HG03460 (cell line): ENCODE results near the gene MRPL53.
"Not testable (repeated sequence)": the region's sequence is repeated elsewhere in the genome, so short reads cannot be mapped to it uniquely, and the experiment has no call there.

Experiments used
- ATAC-seq: cut with Tn5 transposase; IDR thresholded peaks from one replicate; pipeline ENCODE4 v1.9.1; 2021; ENCODE audit not compliant: unreplicated experiment

MRPL53 gene

DNA sequence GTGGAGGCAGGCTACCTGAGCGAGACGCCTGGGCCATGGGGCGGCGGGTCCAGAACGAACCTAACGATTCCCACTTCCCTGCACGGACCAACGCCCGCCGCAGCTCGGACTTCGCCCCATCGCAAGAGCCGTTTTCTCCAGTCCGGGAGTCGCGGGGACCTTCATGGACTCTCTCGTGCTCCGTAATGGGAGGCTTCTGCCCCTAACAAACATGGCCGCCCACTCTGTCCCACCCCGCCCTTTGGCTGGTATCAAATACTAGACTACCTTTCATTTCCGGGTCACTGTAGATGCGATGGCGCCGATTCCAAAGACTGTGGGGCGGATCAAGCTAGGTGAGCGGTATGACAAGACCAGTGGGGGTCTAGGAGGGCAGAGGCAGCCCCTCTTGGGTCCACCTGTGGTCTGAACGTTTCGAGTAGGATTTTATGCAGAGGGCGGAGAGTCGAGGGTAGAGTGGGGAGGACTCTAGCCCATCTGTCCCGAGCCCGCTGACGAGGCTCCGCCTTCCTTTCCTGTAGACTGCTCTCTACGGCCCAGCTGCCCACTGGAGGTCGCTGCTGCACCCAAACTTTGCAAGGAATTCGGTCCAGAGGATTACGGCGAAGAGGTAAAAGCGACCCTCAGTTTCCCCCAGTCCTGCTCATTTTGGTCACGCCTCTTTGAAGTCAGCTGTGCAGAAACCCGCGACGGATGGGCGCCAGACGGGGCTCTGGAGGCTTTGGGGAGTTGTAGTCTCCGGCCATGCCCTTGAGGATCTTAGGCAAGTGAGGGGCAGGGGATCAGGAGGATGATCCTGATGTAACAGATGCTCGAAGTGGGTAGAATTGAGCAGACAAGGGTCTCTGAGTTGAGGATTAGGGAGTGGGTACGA lies 10.6 kb upstream of the MRPL53 start, which contains the start of the genes CCDC142 and TTC31:
Gene CCDC142, minus strand, starts transcription at position 198 of the 874 bp plus-strand sequence. Its CDS starts 161 bp downstream, at position 37.
Gene TTC31, plus strand, starts transcription at position 281 of the 874 bp plus-strand sequence. Its CDS starts 15 bp downstream, at position 296.
- ATAC-seq, result peak; percentile 92

DNA sequence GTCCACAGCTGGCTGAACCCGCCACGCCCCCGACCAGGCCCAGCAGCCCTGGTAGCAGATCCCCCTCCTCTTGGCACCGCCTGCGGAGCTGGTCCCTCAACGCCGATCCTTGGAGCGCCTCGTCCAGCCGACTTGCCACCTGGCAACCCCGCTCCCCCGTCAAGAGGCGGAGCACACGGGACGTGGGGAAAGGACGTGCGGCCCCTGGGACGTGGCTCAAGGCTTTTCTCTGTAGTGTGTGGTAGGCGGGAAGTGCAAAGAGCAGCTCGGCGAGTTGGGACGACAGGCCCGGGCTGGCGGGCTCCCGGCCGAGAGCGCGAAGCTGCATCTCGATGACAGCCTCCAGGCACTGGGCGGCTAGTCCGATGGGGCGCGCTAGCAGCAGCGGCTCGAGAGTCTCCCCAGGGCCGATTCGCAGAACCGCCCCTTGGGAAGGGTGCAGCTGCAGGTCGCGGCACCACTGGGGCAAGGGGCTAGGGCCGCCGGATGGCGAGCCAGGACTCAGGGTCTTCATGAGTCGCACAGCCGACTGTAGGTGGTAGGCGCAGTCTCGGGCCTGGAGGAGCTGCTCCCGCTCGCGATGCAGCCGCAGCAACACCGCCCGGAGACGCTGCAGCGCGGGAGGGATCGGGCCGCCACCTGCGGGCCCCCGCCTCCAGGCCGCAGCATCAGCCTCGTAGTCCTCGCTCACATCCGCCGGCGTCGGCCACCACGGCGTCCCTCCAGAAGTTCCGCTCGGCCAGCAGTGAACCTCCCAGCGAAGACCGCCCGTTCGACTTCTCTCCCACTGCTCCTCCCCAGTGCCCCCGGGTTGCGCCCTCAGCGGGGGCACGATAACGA lies 9.7 kb upstream of the MRPL53 start:
- ATAC-seq, result peak; percentile 36

GRCh38 chr2:74481431-74481830 lies 9.0 kb upstream of the MRPL53 start:
- ATAC-seq, result no peak

DNA sequence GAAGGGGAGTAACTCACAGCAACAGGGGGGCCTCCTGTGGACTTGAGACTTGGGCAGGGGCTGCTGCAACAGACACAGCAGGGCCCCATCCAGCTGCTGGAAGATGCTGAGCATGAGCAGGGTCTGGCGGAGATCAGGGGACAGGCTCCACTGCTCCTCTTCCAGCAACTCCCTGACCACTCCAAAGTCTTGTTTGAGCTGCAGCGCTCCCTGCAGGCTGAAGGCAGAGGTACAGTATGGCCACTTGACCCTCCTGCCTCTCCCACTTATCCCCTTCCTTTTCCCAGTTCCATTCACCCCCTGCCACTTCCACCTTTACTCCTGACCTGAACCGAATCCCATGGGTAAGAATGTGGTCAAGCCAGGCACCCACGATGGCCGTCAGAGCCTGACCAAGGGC lies 2.4 kb upstream of the MRPL53 start:
- ATAC-seq, result no peak

- ATAC-seq, result no peak
Observed at GRCh38 chr2:74474481-74474880, 2.0 kb upstream of the MRPL53 start.

- no peak for ATAC-seq
Observed at GRCh38 chr2:74472945-74473258, 422 bp upstream of the MRPL53 start.

DNA sequence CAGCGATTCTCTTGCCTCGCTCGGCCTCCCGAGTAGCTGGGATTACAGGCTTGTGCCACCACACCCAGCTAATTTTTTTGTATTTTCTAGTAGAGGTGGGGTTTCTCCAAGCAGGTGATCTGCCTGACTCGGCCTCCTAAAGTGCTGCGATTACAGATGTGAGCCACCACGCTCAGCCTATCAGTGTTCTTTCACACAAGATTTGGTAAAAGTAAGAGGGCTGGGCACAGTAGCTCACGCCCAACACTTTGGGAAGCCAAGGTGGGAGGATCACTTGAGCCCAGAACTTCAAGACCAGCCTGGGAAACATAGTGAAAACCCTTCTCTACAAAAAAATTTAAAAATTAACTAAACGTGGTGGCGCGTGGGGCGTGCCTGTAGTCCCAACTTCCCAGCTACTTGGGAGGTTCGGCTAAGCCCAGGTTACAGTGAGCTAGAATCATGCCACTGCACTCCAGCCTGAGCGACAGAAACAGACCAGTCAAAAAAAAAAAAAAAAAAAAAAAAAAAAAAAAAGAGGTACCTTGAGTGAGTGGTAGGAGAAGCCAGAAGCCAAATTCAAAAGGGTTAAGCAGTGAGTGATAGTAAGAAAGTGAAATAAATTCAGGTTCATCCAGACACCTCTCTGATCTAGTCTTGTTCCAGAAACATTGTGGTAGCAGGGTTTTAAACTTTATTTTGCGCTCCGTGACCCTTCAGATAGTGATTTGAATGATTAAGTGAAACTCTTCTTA lies 981 bp downstream of the MRPL53 start:
- no peak for ATAC-seq

DNA sequence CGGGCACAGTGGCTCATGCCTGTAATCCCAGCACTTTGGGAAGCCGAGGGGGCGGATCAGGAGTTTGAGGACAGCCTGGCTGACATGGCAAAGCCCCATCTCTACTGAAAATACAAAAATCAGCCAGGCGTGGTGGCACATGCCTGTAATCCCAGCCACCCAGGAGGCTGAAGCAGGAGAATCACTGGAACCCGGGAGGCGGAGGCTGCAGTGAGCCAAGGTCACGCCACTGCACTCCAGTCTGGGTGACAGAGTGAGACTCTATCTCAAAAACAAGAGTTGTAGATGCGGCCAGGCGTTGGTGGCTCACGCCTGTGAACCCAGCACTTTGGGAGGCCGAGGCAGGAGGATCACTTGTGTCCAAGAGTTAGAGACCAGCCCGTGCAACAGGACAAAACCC lies 1.7 kb downstream of the MRPL53 start:
- not testable (repeated sequence) for ATAC-seq

DNA sequence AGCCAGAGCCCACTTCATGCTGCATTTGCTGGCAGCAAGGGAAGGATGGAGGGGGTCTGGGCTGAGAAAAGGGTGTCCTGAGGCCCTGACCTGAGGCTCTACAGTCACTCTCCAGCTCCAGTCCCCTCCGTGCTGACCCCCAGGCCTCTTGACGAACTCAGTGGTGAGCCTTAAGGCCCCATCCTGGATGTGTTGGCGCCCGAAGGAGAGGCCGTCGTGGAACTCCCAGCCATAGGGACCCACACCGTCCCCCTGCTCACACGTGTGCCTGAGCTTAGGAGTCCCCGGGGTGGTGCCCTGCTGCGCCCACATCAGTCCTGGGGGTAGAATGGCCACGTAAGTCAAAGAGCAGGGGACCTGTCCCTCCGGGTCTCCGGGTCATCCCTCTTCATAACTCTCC lies 8.1 kb downstream of the MRPL53 start:
- peak; percentile 6 for ATAC-seq

DNA sequence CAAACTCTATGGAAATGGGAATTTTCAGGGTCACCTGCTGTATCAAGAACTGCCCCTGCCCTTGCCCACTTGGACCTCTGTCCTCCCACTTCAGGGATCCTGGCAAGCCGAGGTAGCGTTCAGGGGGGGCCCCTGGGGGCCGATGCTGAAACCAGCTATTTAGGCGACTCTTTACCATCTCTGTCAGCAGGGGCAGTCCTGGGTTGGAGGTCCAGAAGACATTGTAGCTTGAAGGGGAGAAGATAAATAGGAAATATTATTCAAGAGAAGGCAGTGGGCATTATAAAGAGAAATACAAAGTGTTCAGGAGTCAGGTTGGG lies 9.7 kb downstream of the MRPL53 start:
- no peak for ATAC-seq

DNA sequence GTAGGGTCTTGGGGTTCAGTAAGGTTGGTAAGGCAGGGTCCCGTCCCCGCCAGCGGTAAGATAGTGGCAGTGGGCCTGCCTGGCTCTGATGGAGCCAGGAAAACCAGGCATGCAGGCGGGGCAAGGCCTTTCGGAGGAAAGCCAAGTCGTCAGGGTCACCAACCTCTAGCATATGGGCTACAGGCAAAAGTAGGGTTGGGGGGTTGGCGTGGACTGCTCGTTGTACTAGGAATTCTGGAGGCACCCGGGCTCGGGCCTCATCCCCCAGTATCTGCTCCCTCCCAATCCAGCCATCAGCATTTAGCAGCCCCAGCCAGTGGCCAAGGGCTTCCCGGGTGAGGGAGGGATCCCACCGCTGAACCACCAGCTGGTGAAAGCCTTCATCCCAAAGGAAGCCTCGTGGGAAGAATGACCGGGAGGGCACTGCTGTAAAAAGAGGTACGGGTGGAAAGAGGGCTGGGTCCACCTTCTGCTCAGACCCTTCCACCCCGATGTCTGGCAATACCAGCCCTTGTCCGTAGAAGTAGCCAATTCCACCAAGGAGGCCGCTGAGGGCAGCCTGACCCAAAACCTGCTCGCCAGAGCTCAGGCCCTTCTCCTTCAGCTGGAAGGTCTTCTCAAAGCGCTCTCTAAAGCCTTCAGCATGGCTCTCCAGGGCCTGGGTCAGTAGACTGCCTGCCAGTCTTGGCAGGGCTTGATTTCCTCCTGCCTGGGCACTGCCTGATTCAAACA lies 10.3 kb downstream of the MRPL53 start:
- no peak for ATAC-seq

DNA sequence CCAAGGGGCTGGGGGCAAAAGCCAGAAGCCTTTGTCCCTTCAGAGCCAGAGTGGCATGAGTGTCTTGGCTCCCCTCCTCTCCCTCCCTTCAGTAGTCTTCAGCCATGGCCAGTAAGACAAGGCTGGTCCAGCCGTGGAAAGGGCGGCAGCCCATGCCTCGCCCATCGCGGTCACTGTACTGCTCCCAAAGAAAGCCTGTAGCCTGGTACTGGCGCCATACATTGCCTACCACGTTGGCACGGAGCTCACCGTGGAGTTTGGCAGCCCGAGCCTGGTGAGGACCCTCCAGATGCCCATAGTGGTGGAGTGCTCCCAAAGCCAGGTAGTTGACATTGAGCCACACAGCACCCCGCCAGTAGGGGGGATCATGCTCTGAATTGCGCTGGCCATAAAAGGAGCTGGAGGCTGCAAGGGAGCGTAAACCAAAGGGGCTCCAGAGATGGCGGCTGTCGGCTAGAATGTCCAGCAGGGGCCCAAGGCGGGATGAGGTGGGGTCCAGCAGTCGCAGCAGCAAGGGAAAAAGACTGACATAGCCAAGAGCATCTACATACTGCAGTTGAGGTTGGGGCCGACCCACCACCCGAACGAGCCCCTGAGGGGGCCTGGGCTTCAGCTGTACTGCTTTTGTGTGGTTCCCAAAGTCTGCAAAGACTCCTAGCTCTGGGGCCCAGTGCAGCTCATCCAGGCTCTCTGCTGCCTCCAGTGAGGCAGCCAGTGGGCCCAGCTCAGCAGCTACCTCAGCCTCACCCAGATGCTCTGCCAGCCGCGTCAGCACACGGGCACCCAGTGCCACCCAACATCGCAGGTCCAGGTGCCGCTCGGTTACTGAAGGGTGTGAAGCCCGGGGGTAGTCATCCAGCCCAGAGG lies 11.1 kb downstream of the MRPL53 start:
- ATAC-seq, result no peak

- ATAC-seq, result not testable (repeated sequence)
Observed at GRCh38 chr2:74460187-74460586, 12.3 kb downstream of the MRPL53 start.

DNA sequence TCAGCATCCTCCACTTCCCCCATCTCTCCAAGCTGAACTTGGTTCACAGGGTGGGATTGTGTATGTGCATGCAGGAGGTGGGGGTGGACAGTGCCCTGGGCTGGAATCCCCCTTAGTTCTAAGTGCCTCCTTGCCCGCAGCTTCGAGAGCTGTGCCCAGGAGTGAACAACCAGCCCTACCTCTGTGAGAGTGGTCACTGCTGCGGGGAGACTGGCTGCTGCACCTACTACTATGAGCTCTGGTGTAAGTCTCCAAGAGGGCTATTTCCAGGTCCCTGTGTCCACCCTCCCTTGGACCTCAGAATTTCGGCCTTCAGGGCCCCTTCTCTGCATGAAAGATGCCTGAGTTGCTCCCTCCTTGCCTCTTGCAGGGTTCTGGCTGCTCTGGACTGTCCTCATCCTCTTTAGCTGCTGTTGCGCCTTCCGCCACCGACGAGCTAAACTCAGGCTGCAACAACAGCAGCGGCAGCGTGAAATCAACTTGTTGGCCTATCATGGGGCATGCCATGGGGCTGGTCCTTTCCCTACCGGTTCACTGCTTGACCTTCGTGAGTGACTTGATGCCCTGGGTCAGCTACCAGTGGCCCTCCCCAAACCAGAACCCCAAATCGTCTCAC lies 12.9 kb downstream of the MRPL53 start:
- not testable (repeated sequence) for ATAC-seq

DNA sequence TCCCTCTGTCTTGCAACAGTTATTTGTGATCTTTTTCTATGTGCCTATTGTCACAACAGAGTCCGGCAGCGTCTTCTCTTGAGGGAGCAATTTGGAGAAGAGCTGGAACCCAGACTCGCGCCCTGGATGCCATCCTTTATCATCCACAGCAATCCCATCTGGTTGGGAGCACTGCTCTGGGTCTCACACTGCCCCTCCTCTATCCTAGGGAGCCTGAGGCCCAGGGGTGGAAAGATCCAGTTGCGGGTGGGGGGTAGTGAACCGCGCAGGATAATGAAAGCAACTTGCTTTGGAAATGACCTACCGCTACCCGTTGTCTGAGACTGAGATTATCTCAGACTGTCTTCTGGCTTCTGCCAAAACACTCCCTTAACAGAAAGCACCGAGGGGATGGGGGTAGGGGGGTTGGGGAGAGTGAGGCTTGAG lies 13.5 kb downstream of the MRPL53 start:
- ATAC-seq, result no peak

- ATAC-seq, result peak; percentile 81
Observed at GRCh38 chr2:74458132-74458937, 14.1 kb downstream of the MRPL53 start, which contains the start of gene WBP1. Gene WBP1 (plus strand): TSS chr2:74458438. CDS start chr2:74458603, 165 bp downstream.

DNA sequence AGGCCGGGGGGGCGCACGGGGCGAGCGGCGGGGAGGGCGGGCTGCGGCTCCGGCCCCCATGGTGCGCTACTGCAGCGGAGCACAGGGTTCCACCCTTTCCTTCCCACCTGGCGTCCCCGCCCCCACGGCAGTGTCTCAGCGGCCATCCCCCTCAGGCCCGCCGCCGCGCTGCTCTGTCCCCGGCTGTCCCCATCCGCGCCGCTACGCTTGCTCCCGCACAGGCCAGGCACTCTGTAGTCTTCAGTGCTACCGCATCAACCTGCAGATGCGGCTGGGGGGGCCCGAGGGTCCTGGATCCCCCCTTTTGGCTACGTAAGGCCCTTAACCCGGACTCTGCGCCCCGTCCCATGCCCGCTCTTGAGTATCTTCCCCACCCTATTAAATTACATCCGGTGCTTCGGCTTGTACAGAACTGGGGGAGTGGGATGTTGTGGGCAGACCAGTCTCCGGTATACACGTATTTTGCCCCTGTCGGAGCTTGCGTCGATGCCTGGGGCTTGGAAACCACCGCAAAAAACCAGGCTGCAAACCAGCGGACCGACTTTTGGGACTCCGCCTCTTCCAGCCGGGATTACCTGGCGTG lies 14.8 kb downstream of the MRPL53 start:
- peak; percentile 37 for ATAC-seq

DNA sequence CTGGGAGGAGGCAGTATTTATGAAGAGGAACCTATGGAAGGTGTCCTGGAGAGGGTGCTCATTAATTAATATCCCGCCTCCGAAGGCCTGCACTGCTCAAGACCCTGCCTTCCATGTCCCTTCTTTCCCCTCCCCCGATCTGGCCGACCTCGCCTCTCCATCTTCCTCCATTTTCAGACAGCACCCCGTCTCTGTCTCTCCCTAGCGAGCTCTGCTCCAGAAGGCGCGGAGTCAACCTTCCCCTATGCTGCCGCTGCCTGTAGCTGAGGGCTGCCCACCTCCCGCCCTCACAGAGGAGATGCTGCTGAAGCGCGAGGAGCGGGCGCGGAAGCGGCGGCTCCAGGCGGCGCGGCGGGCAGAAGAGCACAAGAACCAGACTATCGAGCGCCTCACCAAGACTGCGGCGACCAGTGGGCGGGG lies 15.3 kb downstream of the MRPL53 start:
- no peak for ATAC-seq
